Endothelial cell (in vitro differentiated cells): Measurements from ENCODE around the gene KCNK10. TPM values are rescaled to one million over a fixed set of nuclear protein-coding genes. Genes with fewer than 3 reads are reported as not detected.

Experiments
- DNase-seq: peaks from one replicate; pipeline ENCODE4 v3.0.0; 2021; ENCODE audit warnings: low spot score
- H3K27ac Mint-ChIP-seq: one replicate; pipeline ENCODE4 v1.8.0; 2021; ENCODE audit warnings: mixed read lengths, inconsistent platforms; ENCODE audit not compliant: unreplicated experiment
- H3K27me3 Mint-ChIP-seq: one replicate; pipeline ENCODE4 v1.8.0; 2021; ENCODE audit warnings: mild to moderate bottlenecking, moderate library complexity, mixed read lengths, inconsistent platforms; ENCODE audit not compliant: unreplicated experiment
- H3K36me3 Mint-ChIP-seq: one replicate; pipeline ENCODE4 v1.8.0; 2021; ENCODE audit warnings: mild to moderate bottlenecking, low read depth, mixed read lengths, inconsistent platforms; ENCODE audit not compliant: unreplicated experiment
- H3K4me1 Mint-ChIP-seq: one replicate; pipeline ENCODE4 v1.8.0; 2021; ENCODE audit warnings: mild to moderate bottlenecking, mixed read lengths, inconsistent platforms; ENCODE audit not compliant: unreplicated experiment
- H3K4me3 Mint-ChIP-seq: one replicate; pipeline ENCODE4 v1.8.0; 2021; ENCODE audit warnings: mild to moderate bottlenecking, mixed read lengths, inconsistent platforms; ENCODE audit not compliant: unreplicated experiment
- H3K9me3 Mint-ChIP-seq: one replicate; pipeline ENCODE4 v1.8.0; 2021; ENCODE audit warnings: mixed read lengths, inconsistent platforms; ENCODE audit not compliant: unreplicated experiment
- CTCF ChIP-seq: fragments of 200-600 bp; sonication (generic); IDR thresholded peaks from one replicate; pipeline ENCODE4 v1.5.0; 2021; ENCODE audit warnings: antibody characterized with exemption; ENCODE audit not compliant: unreplicated experiment
- total RNA-seq: library from RNA; stranded (reverse); fragmentation: NEBNext Ultra II Directional; extraction: Animal tissue kit (Norgen Biotek cat#: 25700); gene quantifications from one replicate; pipeline ENCODE4 v1.2.1, GENCODE V29; 2021; ENCODE audit not compliant: unreplicated experiment

KCNK10 gene
- total RNA-seq, 1 donor from 2014 or later = 2.3 TPM

GRCh38 chr14:88212691-88213090 lies 110.4 kb downstream of the KCNK10 start:
- Mint-ChIP-seq H3K9me3 (no peaks in the 10 kb centered on the region), H3K27me3 (no peaks in the 10 kb centered on the region), H3K36me3 (no peaks in the 10 kb centered on the region)

DNA sequence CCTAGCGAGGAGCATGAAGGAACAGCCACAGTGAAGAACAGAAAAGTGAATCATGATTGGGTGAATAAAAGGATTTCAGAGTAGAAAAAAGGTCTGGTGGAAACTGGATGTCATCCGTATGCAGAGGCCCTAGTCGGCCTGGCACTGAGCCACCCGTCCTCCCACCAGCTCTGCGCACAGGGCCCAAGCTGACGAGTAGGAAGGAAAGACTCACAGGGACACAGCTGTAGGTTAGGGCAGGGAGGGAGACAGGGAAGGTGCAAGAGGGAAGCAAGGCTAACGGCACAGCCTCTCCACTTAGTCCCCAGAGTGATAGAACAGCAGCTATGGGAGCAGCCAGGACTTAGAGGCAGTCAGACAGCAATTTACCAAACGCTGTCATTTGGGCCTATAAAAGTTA lies 112.6 kb downstream of the KCNK10 start:
- no peak overlapping the region for H3K27ac Mint-ChIP-seq
- no peaks in the 10 kb centered on the region for H3K27me3 Mint-ChIP-seq
- H3K4me3 Mint-ChIP-seq = no peak overlapping the region
- TF ChIP-seq CTCF = no peak
- H3K4me1 Mint-ChIP-seq = no peaks in the 10 kb centered on the region
- DNase-seq = no peak
- no peaks in the 10 kb centered on the region for H3K9me3 Mint-ChIP-seq
- no peaks in the 10 kb centered on the region for H3K36me3 Mint-ChIP-seq

More at GRCh38 chr14:88212691-88213090, 110.4 kb downstream of the KCNK10 start:
- H3K4me3 Mint-ChIP-seq = no peak overlapping the region
- no peaks in the 10 kb centered on the region for H3K4me1 Mint-ChIP-seq
- no peak for TF ChIP-seq CTCF
- no peak overlapping the region for H3K27ac Mint-ChIP-seq
- DNase-seq = no peak

- Mint-ChIP-seq H3K4me1 (no peaks in the 10 kb centered on the region), H3K27me3 (no peaks in the 10 kb centered on the region), H3K4me3 (no peak overlapping the region), H3K36me3 (no peaks in the 10 kb centered on the region), H3K9me3 (no peaks in the 10 kb centered on the region), H3K27ac (no peak overlapping the region)
- DNase-seq = no peak
- no peak for TF ChIP-seq CTCF
Measured at GRCh38 chr14:88209273-88209672, 113.8 kb downstream of the KCNK10 start.

DNA sequence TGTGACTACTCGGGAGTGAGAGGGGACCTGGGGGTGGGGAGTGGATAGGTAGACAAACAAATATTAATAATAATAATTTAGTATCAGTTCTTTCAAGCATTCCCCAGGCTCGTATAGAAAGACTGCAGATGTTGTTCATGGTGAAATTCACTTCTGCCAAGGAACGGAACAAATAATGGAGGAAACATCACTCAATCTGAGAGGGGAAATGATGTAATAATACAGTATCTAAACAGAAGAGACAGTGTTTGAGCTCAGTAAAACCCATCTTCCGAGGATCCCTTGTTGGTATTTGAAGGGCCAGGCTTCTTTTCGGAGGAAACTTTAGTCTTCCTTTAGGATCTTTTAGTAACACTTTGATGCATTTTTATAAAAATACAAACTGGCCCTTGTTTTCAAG lies 114.2 kb downstream of the KCNK10 start:
- no peaks in the 10 kb centered on the region for H3K36me3 Mint-ChIP-seq
- H3K4me3 Mint-ChIP-seq = no peak overlapping the region
- H3K27me3 Mint-ChIP-seq = no peaks in the 10 kb centered on the region
- no peak overlapping the region for H3K27ac Mint-ChIP-seq
- TF ChIP-seq CTCF = no peak
- no peaks in the 10 kb centered on the region for H3K9me3 Mint-ChIP-seq
- DNase-seq = no peak
- peaks cover 2% of the 10 kb centered on the region for H3K4me1 Mint-ChIP-seq

DNA sequence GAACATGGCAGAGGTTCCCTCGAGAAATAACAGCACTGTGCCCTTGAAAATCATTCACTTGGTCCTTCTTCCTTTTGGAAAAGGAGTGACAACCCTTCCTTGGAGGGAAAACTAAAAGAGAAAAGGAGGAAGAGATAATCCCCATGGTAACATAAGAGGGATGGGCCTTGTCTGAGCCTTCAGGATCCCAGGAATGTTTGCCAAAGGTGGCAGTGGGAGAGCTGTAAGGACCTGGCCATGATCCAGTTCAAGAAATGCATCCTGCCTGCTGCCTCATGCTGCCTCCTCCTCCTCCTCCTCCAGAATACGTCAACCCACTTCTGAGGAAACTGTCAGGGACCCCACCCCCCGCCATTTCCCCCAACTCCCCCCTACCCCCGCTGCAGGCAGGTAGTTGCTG lies 118.8 kb downstream of the KCNK10 start:
- Mint-ChIP-seq H3K27ac (no peak overlapping the region), H3K27me3 (peaks cover 2% of the 10 kb centered on the region), H3K36me3 (no peaks in the 10 kb centered on the region), H3K4me3 (no peak overlapping the region), H3K9me3 (no peaks in the 10 kb centered on the region), H3K4me1 (peaks cover 4% of the 10 kb centered on the region)
- no peak for TF ChIP-seq CTCF
- no peak for DNase-seq
